HEK293 (cell line): ENCODE measurements around the gene GNAQ.

ENCODE experiments used
- RBAK ChIP-seq: fragments of 450-650 bp; formaldehyde crosslinking; IDR thresholded peaks from 2 replicates; pipeline ENCODE4 v1.5.1; 2016; ENCODE audit warnings: missing biosample characterization, missing genetic modification characterization
- YY1 ChIP-seq: fragments of 450-650 bp; formaldehyde crosslinking; IDR thresholded peaks from 2 replicates; pipeline ENCODE4 v1.5.1; 2018; ENCODE audit warnings: missing biosample characterization, missing genetic modification characterization
- ZNF10 ChIP-seq: fragments of 450-650 bp; formaldehyde crosslinking; IDR thresholded peaks from 2 replicates; pipeline ENCODE4 v1.5.1; 2017; ENCODE audit warnings: missing biosample characterization, missing genetic modification characterization
- TF ChIP-seq, protein P1 (sequence below): fragments of 450-650 bp; formaldehyde crosslinking; IDR thresholded peaks from 2 replicates; pipeline ENCODE4 v1.5.1; 2016; ENCODE audit warnings: missing biosample characterization, missing genetic modification characterization
- TF ChIP-seq, protein P2 (sequence below): fragments of 450-650 bp; formaldehyde crosslinking; IDR thresholded peaks from 2 replicates; pipeline ENCODE4 v1.5.1; 2016; ENCODE audit warnings: missing biosample characterization, missing genetic modification characterization
- TF ChIP-seq, protein P3 (sequence below): fragments of 450-650 bp; formaldehyde crosslinking; IDR thresholded peaks from 2 replicates; pipeline ENCODE4 v1.5.1; 2016; ENCODE audit warnings: missing biosample characterization, missing genetic modification characterization, low read depth

DNA sequence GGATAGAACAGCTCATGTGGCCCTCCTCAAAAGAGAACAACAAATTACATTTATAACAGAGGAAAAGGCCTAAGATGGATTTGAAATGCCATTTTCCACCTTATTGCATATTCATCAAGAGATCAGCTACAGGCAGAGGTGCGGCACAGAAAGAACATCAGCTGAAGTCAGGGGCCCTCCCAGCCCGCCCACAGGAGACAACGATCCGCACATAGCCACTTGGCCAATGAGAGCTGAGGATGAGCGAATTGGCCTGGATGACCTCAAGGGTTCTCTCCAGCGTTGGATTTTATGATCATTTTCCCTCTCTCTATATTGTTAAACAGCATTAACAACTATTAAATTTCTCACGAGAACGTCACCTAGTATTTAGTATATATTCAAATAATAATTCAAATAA, 97.6 kb downstream of the GNAQ start:
- TF ChIP-seq, protein P1, sequence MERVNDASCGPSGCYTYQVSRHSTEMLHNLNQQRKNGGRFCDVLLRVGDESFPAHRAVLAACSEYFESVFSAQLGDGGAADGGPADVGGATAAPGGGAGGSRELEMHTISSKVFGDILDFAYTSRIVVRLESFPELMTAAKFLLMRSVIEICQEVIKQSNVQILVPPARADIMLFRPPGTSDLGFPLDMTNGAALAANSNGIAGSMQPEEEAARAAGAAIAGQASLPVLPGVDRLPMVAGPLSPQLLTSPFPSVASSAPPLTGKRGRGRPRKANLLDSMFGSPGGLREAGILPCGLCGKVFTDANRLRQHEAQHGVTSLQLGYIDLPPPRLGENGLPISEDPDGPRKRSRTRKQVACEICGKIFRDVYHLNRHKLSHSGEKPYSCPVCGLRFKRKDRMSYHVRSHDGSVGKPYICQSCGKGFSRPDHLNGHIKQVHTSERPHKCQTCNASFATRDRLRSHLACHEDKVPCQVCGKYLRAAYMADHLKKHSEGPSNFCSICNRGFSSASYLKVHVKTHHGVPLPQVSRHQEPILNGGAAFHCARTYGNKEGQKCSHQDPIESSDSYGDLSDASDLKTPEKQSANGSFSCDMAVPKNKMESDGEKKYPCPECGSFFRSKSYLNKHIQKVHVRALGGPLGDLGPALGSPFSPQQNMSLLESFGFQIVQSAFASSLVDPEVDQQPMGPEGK (tag by site-specific recombination) = no peak
- TF ChIP-seq, protein P2, sequence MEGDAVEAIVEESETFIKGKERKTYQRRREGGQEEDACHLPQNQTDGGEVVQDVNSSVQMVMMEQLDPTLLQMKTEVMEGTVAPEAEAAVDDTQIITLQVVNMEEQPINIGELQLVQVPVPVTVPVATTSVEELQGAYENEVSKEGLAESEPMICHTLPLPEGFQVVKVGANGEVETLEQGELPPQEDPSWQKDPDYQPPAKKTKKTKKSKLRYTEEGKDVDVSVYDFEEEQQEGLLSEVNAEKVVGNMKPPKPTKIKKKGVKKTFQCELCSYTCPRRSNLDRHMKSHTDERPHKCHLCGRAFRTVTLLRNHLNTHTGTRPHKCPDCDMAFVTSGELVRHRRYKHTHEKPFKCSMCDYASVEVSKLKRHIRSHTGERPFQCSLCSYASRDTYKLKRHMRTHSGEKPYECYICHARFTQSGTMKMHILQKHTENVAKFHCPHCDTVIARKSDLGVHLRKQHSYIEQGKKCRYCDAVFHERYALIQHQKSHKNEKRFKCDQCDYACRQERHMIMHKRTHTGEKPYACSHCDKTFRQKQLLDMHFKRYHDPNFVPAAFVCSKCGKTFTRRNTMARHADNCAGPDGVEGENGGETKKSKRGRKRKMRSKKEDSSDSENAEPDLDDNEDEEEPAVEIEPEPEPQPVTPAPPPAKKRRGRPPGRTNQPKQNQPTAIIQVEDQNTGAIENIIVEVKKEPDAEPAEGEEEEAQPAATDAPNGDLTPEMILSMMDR (tag by site-specific recombination) = no peak
- no peak for TF ChIP-seq RBAK (tag by site-specific recombination)
- no peak for TF ChIP-seq YY1 (tag by site-specific recombination)
- TF ChIP-seq, protein P3, sequence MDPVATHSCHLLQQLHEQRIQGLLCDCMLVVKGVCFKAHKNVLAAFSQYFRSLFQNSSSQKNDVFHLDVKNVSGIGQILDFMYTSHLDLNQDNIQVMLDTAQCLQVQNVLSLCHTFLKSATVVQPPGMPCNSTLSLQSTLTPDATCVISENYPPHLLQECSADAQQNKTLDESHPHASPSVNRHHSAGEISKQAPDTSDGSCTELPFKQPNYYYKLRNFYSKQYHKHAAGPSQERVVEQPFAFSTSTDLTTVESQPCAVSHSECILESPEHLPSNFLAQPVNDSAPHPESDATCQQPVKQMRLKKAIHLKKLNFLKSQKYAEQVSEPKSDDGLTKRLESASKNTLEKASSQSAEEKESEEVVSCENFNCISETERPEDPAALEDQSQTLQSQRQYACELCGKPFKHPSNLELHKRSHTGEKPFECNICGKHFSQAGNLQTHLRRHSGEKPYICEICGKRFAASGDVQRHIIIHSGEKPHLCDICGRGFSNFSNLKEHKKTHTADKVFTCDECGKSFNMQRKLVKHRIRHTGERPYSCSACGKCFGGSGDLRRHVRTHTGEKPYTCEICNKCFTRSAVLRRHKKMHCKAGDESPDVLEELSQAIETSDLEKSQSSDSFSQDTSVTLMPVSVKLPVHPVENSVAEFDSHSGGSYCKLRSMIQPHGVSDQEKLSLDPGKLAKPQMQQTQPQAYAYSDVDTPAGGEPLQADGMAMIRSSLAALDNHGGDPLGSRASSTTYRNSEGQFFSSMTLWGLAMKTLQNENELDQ (tag by site-specific recombination) = no peak
- no peak for TF ChIP-seq ZNF10 (tag by site-specific recombination)
